HFF-Myc (cell line): ENCODE measurements around the gene BBS10.
"Not testable (repeated sequence)": the region's sequence is repeated elsewhere in the genome, so short reads cannot be mapped to it uniquely, and the experiment has no call there.

ENCODE experiments used
- DNase-seq: peaks from one replicate; pipeline ENCODE4 v3.0.0-alpha.2; 2011; ENCODE audit warnings: low read depth; ENCODE audit errors: extremely low read depth
- H3K4me3 ChIP-seq: replicated peaks from 2 replicates; pipeline ENCODE4 v1.5.1; 2011; ENCODE audit warnings: low read depth, mild to moderate bottlenecking, control low read depth, low read length
- CTCF ChIP-seq: IDR thresholded peaks from 2 replicates; pipeline ENCODE4 v1.5.1; 2012; ENCODE audit warnings: mild to moderate bottlenecking, low read depth, low read length, control low read depth; ENCODE audit errors: missing control alignments

The BBS10 gene

DNA sequence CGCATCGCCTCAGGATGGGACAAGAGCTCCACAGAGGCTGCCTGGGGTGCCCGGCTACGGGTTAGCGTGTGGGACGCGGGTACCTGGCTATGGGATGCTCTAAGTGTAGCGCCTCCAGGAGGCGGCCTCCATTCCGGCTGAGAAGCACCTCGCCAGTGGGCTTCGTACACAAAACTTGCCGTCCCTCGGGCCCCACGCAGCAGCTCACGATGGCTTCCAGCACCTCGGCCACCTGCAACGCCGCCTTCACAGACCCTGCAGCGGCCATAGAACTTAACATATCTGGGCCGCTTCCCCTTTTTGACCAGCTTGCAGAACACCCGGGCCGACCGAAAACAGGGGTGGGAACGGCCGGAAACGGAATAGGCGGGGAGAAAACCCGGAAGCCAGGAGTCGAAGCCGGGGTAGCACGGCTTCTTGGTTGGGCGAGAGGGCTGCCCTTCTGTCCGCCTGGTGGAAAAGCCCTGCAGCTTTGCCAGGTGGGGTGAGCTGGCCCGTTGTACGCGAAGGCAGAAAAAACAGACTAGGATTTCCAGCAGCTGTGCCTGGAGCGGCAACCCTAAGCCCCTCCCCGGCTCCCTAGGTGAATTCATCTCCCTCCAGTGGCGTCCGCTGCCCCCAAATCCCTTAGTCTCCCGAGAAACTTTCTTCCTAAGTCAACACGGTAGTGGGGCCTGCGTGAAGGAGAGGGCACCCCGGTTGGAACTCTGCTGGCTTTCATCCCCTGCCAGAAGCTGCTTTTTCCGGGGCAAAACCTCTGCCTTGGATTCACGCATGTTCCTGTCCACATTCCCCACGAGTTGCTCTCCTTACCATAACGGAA, at the start of gene BBS10:
TSS of gene BBS10 (minus strand) at position 337 of the 823 bp plus-strand sequence. CDS start at position 280, 57 bp downstream.
- H3K4me3 ChIP-seq, result peak within 1 kb of the TSS; percentile 77
- TF ChIP-seq CTCF, result peak; percentile 50
- DNase-seq, result peak; percentile 73

DNA sequence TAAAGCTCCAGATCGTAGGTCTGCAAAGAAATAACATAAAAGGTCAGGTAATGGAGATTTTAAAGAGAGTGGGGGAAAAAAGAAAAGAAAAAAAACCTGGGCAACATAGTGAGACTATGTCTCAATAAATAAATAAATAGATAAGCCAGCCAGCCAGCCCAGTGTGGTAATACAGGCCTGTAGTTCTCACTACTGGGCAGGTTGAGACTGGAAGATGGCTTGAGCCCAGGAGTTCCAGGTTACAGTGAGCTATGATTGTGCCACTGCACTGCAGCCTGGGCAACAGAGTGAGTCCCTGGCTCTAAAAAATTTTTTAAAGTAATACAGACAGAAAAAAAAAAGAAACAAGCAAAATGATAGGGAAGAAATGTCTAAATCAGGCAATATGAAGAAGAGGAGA, 43.2 kb upstream of the BBS10 start:
- no peak overlapping the region for H3K4me3 ChIP-seq
- no peak for DNase-seq
- TF ChIP-seq CTCF, result no peak

DNA sequence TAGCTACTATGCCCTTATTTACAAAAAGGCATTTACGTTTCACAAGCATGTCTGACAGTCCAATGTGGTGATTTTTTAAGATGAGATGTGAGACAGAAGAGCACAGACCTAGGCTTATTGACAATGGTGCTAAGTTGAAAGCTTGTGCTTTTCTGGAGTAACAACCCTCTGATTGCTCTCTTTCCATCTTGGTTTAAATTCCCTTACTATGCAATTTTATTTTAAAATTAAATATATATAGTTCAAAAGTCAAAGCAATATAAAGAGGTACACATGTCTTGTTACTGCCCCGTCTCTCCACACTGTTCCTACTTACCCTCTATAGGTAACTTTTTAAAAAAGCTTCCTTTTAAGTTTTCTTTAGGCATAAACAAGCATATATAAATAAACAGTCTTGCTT, 39.4 kb upstream of the BBS10 start:
- TF ChIP-seq CTCF, result no peak
- H3K4me3 ChIP-seq, result no peak overlapping the region
- no peak for DNase-seq

- no peak for TF ChIP-seq CTCF
- no peak for DNase-seq
- no peak overlapping the region for H3K4me3 ChIP-seq
These were observed 36.3 kb upstream of the BBS10 start for GRCh38 chr12:76384560-76384959.

- no peak for DNase-seq
- TF ChIP-seq CTCF, result no peak
- no peak overlapping the region for H3K4me3 ChIP-seq
These were observed 35.8 kb upstream of the BBS10 start for GRCh38 chr12:76383988-76384387.

- no peak overlapping the region for H3K4me3 ChIP-seq
- DNase-seq, result no peak
- no peak for TF ChIP-seq CTCF
These were observed 31.0 kb upstream of the BBS10 start for GRCh38 chr12:76379261-76379660.

- not testable (repeated sequence) for H3K4me3 ChIP-seq, DNase-seq
These were observed 28.7 kb upstream of the BBS10 start for GRCh38 chr12:76376876-76377275.
